Lung (tissue), 12 donors: Measurements from ENCODE around the gene GATAD2A. TPM values are rescaled to one million over a fixed set of nuclear protein-coding genes. Genes with fewer than 3 reads are reported as not detected.
A peak's percentile ranks its signal among the peaks of the same experiment; 100 is the strongest.

Experiments used
- ATAC-seq: fragments of 200-7000 bp; cut with Tn5 transposase; one replicate; pipeline ENCODE4 v1.9.1; 2020; ENCODE audit warnings: moderate number of reproducible peaks; ENCODE audit not compliant: insufficient read depth, low FRiP score
- DNase-seq, 3 donors: peaks; one replicate each; pipeline ENCODE4 v3.0.0-alpha.2; 2013 to 2017
- H3K27ac ChIP-seq, 2 donors: one replicate each; pipeline ENCODE4 v1.5.1; 2013; ENCODE audit warnings: mild to moderate bottlenecking in 2 of 2, moderate library complexity in 2 of 2, control low read depth in 1 of 2, inconsistent platforms in 1 of 2, low read depth in 1 of 2, low read length in 1 of 2
- H3K27me3 ChIP-seq, 3 donors: one replicate each; pipeline ENCODE4 v1.5.1; 2013; ENCODE audit warnings: low read length in 2 of 3; ENCODE audit not compliant: control insufficient read depth in 3 of 3, insufficient read depth in 3 of 3
- H3K36me3 ChIP-seq, 4 donors: one replicate each; pipeline ENCODE4 v1.5.1; 2013; ENCODE audit warnings: low read length in 4 of 4, mild to moderate bottlenecking in 1 of 4, moderate library complexity in 1 of 4; ENCODE audit not compliant: control insufficient read depth in 4 of 4, insufficient read depth in 4 of 4
- H3K4me1 ChIP-seq, 5 donors: one replicate each; pipeline ENCODE4 v1.5.1; 2013; ENCODE audit warnings: low read length in 5 of 5, mild to moderate bottlenecking in 2 of 5, moderate library complexity in 1 of 5; ENCODE audit not compliant: control insufficient read depth in 5 of 5, insufficient read depth in 5 of 5
- H3K4me3 ChIP-seq: one replicate; pipeline ENCODE4 v1.5.1; 2013; ENCODE audit warnings: mild to moderate bottlenecking, control low read depth, moderate library complexity
- H3K9ac ChIP-seq, 2 donors: one replicate each; pipeline ENCODE4 v1.5.1; 2013; ENCODE audit warnings: low read length in 2 of 2, control low read depth in 1 of 2; ENCODE audit not compliant: insufficient read depth in 1 of 2
- H3K9me3 ChIP-seq, 4 donors: one replicate each; pipeline ENCODE4 v1.5.1; 2013; ENCODE audit warnings: low read length in 3 of 4, mild to moderate bottlenecking in 1 of 4, moderate library complexity in 1 of 4; ENCODE audit not compliant: control insufficient read depth in 4 of 4, insufficient read depth in 3 of 4
- CTCF ChIP-seq: IDR thresholded peaks from 2 replicates; pipeline ENCODE4 v1.5.1; 2012; ENCODE audit warnings: mild to moderate bottlenecking; ENCODE audit errors: control extremely low read depth, extremely low read depth
- WGBS, 2 donors: extraction: QIAGEN DNeasy Blood & Tissue Kit; methylation state at CpG; one replicate each; pipeline ENCODE4 v1.1.7; 2013; 5-methylcytosine and 5-hydroxymethylcytosine counted together
- polyA plus RNA-seq, 2 donors: library from polyadenylated mRNA; stranded (reverse); fragments of 200-250 nt; gene quantifications; one replicate each; pipeline ENCODE4 v1.2.1, GENCODE V29; 2013
- total RNA-seq, 2 donors: library from RNA; depleted of rRNA in 1 of 2; stranded (reverse); fragments of >200 nt in 1 of 2; gene quantifications; one replicate each; pipeline ENCODE4 v1.2.1, GENCODE V29; 2014 to 2021
- donor health status: control.
- donor health status: control.
- donor health status: Bipolar disorder and iron deficiency.
- donor health status: healthy.
- donor health status: DM: yes; HTN: yes; CAD: no.

Gene GATAD2A
- total and polyA plus RNA-seq, 4 donors = 30.6 to 93.7 (median 37.4) TPM

- peaks cover 0 to 4% (median 0%) of the 10 kb centered on the region in 5 donors for H3K4me1 ChIP-seq
- DNase-seq (no peak), ATAC-seq (no peak)
- peaks cover 0 to 28% (median 2%) of the 10 kb centered on the region in 4 donors for H3K36me3 ChIP-seq
- no peak for TF ChIP-seq CTCF
- WGBS, 2 donors = 59% methylated on average over 9 of the region's 9 CpGs
- no peak overlapping the region for H3K9ac ChIP-seq
- H3K4me3 ChIP-seq = no peak overlapping the region
- no peak overlapping the region for H3K27ac ChIP-seq
- no peaks in the 10 kb centered on the region for H3K27me3 ChIP-seq
- no peaks in the 10 kb centered on the region for H3K9me3 ChIP-seq
Observed at GRCh38 chr19:19530423-19530804, 124.9 kb downstream of the GATAD2A start.

GRCh38 chr19:19530889-19531288, 125.4 kb downstream of the GATAD2A start:
- Histone ChIP-seq H3K4me3 (no peak overlapping the region), H3K36me3 (peaks cover 0 to 29% (median 2%) of the 10 kb centered on the region in 4 donors), H3K27ac (no peak overlapping the region), H3K4me1 (peaks cover 0 to 4% (median 0%) of the 10 kb centered on the region in 5 donors), H3K27me3 (peaks cover 0 to 3% (median 1%) of the 10 kb centered on the region in 3 donors), H3K9ac (no peak overlapping the region), H3K9me3 (no peaks in the 10 kb centered on the region)
- 87 to 95% methylated on average over 4 of the region's 4 CpGs for WGBS, 2 donors
- TF ChIP-seq CTCF = no peak
- DNase-seq (no peak), ATAC-seq (no peak)

GRCh38 chr19:19531951-19532805, 126.7 kb downstream of the GATAD2A start:
- H3K27me3 ChIP-seq = peaks cover 0 to 10% (median 2%) of the 10 kb centered on the region in 3 donors
- no peak overlapping the region for H3K9ac ChIP-seq
- H3K9me3 ChIP-seq = no peaks in the 10 kb centered on the region
- H3K4me3 ChIP-seq = no peak overlapping the region
- peaks cover 0 to 4% (median 0%) of the 10 kb centered on the region in 5 donors for H3K4me1 ChIP-seq
- peaks cover 0 to 22% (median 2%) of the 10 kb centered on the region in 4 donors for H3K36me3 ChIP-seq
- 26 to 28% methylated on average over 48 of the region's 48 CpGs for WGBS, 2 donors
- H3K27ac ChIP-seq = no peak overlapping the region
- DNase-seq = peak; percentile 76 to 78 (median 77)
- TF ChIP-seq CTCF = peak; percentile 87
- ATAC-seq = peak; percentile 74
